HUDEP-2 (cell line): ENCODE results near the gene GSC2.

ENCODE experiments used
- DNase-seq, 76 experiments: peaks; one replicate each; lab custom pipeline; 2025; ENCODE audit not compliant: unreplicated experiment in 76 of 76; lab: John Stamatoyannopoulos, UW

The GSC2 gene

DNA sequence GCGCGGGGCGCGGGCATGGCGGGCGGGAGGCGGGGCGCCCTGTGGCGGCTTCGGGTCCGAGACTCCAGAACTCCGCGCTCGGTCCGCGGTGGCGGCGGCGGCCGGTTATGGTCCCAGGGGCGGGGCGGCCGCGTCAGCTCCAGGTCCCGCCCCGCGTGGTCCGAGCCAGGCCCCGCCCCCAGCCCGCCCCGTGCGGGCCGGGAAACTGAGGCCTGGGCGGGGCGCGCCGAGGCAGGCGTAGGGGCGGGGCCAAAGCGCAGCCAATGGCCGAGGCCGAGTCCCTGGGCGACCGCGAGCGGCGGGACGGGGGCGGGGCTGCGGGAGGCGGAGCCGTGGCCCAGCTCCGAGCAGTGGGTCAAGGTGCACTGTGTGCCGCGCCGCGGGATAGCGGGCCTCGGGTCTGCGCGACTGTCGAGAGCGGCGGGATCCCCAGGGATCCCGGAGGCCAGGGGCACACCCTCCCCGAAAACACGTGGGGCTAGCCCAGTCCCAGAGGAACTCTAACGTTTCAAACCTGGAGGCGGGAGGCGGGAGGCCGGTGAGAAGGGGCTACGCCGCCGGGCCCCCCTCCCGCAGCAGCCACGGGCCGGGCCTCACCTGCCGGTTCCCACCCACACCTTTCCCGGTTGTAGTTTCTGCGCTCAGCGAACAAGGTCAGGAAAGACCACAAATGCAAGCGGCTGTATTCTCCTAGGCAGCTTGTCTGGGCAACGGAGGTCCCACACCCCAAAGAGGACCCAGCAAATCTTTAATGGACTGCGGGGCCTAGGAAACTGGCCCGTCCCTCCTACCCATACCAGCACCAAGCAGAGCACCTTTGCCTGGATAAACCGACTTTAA is 28.8 kb upstream of the GSC2 start, which contains the start of gene SLC25A1:
TSS of gene SLC25A1 (minus strand) at position 80 of the 840 bp plus-strand sequence. CDS start at position 17, 63 bp downstream.
- peak in 73 of 76 experiments; percentile 29 to 92 (median 81) for DNase-seq

DNA sequence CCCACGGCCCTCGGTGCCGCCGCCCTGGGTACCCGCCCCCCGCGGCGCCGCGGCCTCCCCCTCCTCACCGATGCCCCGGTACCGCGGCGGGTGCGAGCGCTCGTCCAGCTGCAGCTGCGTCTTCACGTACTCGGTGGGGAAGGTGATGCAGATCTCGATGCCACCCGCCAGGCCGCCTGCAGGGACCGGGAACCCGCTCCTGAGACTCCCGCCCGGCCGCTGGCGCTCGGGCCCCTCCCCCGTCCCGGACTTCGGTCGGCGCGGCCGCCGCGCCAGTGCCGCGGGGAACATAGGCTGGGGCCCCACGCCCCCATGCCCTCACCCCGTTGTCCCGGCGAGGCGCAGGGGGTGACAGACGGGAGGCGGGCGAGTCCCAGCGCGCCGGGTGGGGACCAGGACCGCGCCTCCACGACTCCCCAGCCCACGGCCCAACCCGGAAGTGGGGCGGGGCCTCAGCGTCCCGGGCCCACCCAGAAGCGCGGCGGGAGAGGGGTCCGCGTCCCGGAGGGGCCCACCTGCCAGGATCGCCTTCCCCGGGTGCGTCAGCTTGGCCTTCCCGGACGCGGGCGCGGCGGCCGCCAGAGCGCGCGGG is 28.1 kb upstream of the GSC2 start:
- peak in 16 of 76 experiments; percentile 29 to 68 (median 49) for DNase-seq

GRCh38 chr22:19177164-19178064 is 27.3 kb upstream of the GSC2 start:
- DNase-seq, result no peak

GRCh38 chr22:19176732-19177131 is 26.6 kb upstream of the GSC2 start:
- DNase-seq, result no peak

GRCh38 chr22:19176175-19176643 is 26.1 kb upstream of the GSC2 start:
- DNase-seq, result no peak

GRCh38 chr22:19175602-19176174 is 25.6 kb upstream of the GSC2 start:
- DNase-seq, result peak in 2 of 76 experiments; percentile 15 to 16

DNA sequence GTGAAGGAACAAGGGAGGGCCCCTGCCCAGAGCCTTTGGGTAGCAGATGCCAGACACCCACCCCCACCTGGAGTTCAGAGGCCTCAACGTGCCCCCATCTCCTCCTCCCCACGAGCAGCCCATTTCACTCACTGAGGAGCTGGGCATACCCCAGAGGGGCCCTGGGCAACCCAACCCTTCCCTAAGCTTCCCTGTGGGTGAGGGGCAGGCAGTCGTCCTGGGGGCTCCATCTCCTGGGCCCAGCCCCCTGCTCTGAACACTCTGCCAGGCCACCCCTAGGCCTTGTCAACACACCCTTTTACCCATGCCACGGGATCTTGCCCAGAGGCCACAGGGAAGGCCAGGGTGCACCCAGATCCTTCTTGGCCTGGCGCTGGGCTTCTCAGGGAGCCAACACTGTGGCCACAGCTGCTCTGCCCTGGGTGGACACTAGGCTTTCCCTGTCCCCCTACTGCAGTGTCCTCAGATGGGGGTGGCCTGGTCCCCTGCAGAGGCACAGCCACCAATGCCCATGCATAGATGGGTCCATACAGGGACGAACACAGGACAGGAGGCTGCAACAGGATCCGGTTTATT is 25.0 kb upstream of the GSC2 start:
- DNase-seq, result no peak

DNA sequence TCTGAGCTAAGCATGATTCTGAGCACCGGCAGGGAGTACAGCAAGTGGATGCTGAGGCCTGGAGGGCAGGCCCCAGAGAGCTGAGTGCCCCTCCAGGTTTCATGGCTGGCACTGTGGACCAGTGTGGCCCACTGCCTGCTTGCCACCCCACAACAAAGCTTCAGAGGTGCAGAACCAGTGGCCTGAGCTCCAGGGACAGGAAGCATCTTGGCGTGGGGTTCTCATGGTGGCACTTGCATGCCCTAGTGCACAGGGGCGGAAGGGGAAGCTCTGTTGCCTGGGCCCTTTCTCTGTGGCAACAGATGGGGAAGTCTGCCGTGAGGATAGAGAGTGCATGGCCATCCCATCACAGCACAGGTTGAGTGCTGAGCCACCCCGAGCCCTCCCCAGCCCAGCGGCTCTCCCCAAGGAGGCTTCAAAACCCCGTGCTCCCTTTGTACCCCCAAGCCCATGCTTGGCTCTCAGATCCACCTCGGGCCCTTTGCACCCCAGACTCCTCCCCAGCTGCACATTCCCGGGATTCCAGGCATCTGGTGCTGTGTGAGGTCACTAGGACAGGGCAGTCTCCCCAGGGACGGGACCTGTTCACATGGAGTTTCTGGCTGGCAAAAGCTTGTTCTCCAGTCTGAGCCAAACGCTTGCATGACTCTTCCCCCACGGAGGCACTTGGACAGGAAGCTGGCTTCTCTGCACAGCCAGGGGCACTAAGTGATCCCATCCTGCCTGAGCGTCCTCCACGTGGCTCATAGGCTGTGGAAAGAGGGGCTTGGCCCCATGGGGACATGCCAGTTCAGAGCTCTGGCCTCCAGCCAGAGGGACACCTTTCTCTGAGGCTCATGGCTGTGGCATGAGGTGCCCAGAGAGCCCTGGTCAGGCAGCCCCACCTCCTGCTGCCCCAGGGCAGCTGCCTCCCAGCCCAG is 24.3 kb upstream of the GSC2 start:
- DNase-seq, result no peak

DNA sequence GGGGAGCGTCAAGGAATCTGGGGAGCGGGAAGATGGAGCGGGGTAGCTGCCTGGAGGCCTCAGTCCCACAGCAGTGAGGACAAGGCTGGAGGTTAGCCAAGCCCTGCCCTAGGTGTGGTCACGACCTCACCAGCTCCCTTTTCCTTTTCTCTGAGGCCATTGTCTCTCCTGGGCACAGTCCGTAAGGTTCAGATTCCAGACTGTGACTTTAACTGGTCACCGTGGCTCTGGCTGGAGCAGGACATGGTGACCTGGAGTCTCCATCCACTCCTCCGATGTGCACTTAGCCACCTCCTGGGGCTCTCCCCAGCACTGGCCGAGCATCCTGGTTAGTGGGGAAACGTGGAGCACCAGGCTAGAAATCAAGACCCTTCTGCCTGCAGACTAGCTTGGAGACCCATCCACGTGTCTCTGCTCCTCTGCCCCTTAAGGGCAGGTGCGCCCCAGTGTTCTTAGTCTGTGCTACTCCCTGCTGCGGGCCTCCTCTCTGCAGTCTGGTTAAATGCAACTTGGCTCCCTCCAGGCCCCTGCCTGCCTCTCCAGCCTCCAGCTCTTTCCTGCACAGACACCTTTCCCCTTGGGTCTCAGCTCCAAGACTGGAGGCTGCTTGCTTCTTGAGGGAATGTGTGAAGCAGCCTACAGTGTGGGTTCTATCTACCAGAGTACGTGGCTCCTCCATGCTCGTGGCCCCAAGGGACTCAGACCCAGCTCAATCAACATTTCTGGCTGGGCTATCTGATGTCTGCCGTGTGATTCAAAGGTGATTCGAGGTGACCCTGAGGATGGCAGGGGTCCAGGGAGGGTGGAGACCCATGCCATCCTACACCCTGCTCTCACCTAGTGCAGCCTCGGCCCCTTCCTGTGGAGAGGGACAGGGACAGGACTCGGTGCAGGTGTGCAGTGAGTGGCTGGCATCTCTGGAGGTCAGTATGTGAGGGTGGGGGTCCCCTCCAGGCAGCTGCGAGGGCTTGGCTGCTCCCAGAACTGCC is 23.2 kb upstream of the GSC2 start:
- peak in 41 of 76 experiments; percentile 8 to 59 (median 33) for DNase-seq

DNA sequence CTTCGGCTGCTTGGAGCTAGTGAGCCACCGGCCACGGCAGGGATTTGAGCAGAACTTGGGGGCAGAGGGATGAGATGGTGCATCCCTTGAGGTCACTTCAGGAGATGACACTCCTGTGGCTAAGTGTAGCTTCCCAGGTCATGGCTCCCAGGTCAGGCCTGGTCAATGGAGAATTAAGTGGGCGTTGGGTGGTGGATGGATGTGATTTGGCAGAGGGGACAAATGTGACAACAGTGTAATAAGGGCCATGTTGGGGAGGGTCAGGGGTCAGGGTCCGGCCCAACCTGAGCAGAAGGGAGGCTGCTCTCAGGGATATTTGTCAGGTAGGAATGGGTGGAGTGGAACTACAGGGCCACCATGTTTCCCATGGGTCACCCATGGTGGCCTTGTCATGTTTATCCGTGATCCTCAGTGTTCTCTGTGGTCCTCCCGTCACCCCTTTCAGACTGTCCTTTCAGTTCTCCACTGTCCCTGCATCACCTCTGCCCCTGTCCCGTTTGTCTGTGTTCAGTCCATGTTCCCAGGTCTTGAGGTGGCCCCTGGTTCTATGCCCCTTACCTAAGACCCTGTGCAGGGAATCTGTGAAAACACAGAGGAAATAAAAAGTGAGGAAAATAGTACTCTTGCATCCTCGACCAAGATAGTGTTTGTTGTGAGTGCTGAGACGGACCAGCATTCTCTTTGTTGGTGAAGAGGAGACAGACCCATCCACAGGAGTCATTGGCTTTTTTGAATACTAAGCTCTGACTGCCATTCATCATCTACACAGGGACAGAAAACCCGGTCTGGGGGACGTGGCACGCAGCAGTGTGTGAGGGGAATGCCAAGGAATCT is 22.3 kb upstream of the GSC2 start:
- DNase-seq, result peak in 1 of 76 experiments; percentile 17

DNA sequence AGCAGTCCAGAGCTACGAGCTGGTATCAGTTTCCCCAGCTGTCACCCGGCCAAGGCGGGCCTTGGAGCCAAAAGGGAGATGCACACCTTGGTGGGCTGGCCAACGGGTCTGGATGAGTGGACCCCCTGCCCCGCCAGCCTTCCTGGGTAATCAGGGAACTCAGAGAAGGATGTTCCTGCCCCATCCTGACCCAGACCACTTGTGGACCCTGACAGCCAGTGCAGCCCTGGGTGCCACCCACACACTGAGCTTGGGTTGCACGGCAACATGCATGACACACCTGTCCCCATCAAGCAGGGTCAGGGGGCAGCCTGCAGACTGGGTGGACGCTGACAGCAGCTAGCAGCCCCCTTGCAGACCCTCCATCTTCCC is 19.8 kb upstream of the GSC2 start:
- DNase-seq, result no peak

DNA sequence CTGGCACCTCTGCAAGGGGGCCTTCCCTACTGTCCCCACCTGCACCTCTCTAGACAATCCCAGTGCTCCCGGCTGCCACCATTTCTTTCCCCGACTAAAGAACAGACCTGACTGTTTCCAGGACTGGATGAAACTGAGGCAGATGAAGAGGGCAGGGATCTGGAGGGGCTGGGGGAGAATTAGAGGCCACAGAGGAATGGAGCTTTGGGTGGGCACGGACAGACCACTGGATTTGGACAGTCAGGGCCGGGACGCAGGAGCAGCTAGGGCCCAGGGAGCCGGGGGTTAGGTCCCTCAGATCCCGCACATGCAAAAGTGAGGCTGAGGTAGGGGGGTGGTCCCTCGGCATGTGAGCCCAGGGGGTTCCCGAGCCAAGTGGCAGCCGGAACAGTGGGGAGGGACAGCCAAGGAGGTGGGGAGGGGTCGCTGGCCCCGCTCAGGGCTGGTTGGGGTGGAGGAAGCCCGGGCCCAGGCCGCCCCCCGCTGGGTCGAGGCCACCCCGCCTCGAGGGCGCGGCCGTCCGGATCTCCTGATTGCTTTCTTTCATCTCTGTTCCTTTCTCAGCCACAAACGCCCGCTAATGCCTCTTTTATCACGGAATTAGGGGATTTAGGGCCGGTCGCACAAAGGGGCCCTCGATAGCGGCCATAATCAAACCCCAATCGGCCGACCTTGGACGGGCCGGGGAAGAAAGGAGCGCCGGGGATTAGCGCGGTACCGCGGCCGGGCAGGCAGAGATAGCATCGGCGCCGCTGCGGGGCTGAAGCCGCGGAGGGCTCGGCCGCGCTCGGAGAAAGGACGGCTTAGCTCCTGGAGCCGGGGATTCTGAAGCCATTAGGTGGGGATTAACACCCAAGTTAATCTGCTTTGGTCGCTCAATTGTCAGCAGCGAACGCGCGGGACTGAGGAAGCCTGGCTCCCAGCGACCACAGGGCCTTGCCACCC is 19.2 kb upstream of the GSC2 start:
- no peak for DNase-seq

- DNase-seq, result peak in 1 of 76 experiments; percentile 8
Measured at GRCh38 chr22:19168088-19168890, 18.2 kb upstream of the GSC2 start.

DNA sequence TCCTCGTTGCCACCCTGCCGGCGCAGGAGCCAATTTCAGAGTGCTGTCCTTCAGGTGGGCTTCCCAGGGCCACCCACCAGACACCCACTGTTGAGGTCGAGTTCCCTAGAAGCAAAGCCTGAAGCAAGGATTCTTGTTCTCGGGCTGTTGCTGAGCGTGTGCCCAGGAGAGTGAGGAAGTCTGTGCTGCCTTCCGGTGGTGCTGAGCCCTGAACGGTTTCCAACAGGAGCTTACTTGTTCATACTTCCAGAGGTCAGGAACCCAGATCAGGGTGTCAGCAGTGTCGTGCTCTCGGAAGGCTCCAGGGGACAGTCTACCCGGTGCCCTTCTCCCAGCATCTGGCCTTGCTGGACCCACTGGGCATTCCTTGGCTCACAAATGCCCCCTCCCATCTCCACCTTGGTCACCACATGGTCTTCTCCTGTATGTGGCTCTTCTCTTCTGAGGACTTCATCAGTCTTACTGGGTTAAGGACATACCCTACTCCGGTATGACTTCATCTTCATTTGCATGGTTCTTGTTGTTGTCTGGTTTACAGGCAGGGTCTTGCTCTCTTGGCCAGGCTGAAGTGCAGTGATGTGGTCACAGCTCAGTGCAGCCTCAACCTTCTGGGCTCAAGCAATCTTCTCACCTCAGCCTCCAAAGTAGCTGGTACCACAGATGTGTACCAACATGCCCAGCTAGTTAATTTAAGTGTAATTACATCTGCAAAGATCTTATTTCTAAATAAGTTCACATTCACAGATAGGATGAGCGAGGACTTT is 17.2 kb upstream of the GSC2 start:
- DNase-seq, result no peak
